IMR-90 (cell line): ENCODE measurements around the gene GZMM. TPM values are rescaled to one million over a fixed set of nuclear protein-coding genes. Genes with fewer than 3 reads are reported as not detected.
A peak's percentile ranks its signal among the peaks of the same experiment; 100 is the strongest.

Source experiments
- ATAC-seq: fragments of 200-7000 bp; cut with Tn5 transposase; 2 replicates; pipeline ENCODE4 v1.9.1; 2020; ENCODE audit warnings: low read depth, mild to moderate bottlenecking, moderate library complexity
- BruUV-seq: library from RNA; stranded (reverse); fragments of 400-500 nt; replicated peaks from 2 replicates; lab custom pipeline; 2021; lab: Mats Ljungman, UMichigan
- CTCF ChIA-PET: fragments of 300-600 bp; formaldehyde crosslinking; extraction: SDS; loops from one replicate; lab custom pipeline; 2021; ENCODE audit warnings: antibody characterized with exemption; lab: Yijun Ruan, JAX
- POLR2A ChIA-PET: fragments of 300-600 bp; sonication (Branson Sonifier 250); formaldehyde crosslinking; loops from one replicate; lab custom pipeline; 2022; ENCODE audit warnings: antibody characterized with exemption; ENCODE audit not compliant: unreplicated experiment; lab: Charles Lee
- DNase-seq: peaks from one replicate; pipeline ENCODE4 v3.0.0; 2013
- H2AFZ ChIP-seq: replicated peaks from 2 replicates; pipeline ENCODE3; 2013; ENCODE audit warnings: low read length, mild to moderate bottlenecking; ENCODE audit not compliant: poor library complexity
- H2AK5ac ChIP-seq: 2 replicates; pipeline ENCODE4 v1.6.1; 2013; ENCODE audit warnings: low read depth, low read length, inconsistent platforms
- H2AK9ac ChIP-seq: replicated peaks from 2 replicates; pipeline ENCODE3; 2013; ENCODE audit warnings: mild to moderate bottlenecking, low read depth, low read length, moderate library complexity; ENCODE audit not compliant: poor library complexity
- H2BK120ac ChIP-seq: 2 replicates; pipeline ENCODE4 v1.6.1; 2013; ENCODE audit warnings: low read depth, low read length, inconsistent platforms
- H2BK15ac ChIP-seq: 3 replicates; pipeline ENCODE4 v1.6.1; 2013; ENCODE audit warnings: low read depth, low read length, inconsistent platforms
- H2BK20ac ChIP-seq: 2 replicates; pipeline ENCODE4 v1.6.1; 2013; ENCODE audit warnings: low read depth, mild to moderate bottlenecking, inconsistent platforms, low read length, moderate library complexity
- H2BK5ac ChIP-seq: 2 replicates; pipeline ENCODE4 v1.6.1; 2013; ENCODE audit warnings: mild to moderate bottlenecking, low read depth, low read length, inconsistent platforms; ENCODE audit not compliant: poor library complexity, severe bottlenecking
- H3K14ac ChIP-seq: replicated peaks from 2 replicates; pipeline ENCODE4 v1.6.1; 2013; ENCODE audit warnings: low read depth, low read length, inconsistent platforms
- H3K18ac ChIP-seq: 2 replicates; pipeline ENCODE4 v1.6.1; 2013; ENCODE audit warnings: low read depth, low read length, control low read depth
- H3K23ac ChIP-seq: 2 replicates; pipeline ENCODE4 v1.6.1; 2013; ENCODE audit warnings: low read depth, low read length, inconsistent platforms
- H3K27ac ChIP-seq: 2 replicates; pipeline ENCODE4 v1.5.1; 2013; ENCODE audit warnings: mild to moderate bottlenecking, control low read depth, low read length; ENCODE audit not compliant: insufficient read depth
- H3K27me3 ChIP-seq: 2 replicates; pipeline ENCODE4 v1.6.1; 2013; ENCODE audit warnings: low read length; ENCODE audit not compliant: control insufficient read depth, insufficient read depth
- H3K36me3 ChIP-seq: 2 replicates; pipeline ENCODE4 v1.6.1; 2013; ENCODE audit warnings: low read length, mixed read lengths; ENCODE audit not compliant: control insufficient read depth, insufficient read depth
- H3K4ac ChIP-seq: 2 replicates; pipeline ENCODE4 v1.6.1; 2013; ENCODE audit warnings: low read depth, low read length, inconsistent platforms
- H3K4me1 ChIP-seq: 2 replicates; pipeline ENCODE4 v1.6.1; 2013; ENCODE audit warnings: low read length, mixed read lengths; ENCODE audit not compliant: control insufficient read depth, insufficient read depth
- H3K4me2 ChIP-seq: 2 replicates; pipeline ENCODE4 v1.6.1; 2013; ENCODE audit warnings: low read depth, mild to moderate bottlenecking, control low read depth, low read length, moderate library complexity
- H3K4me3 ChIP-seq: 2 replicates; pipeline ENCODE4 v1.5.1; 2013; ENCODE audit warnings: low read depth, mild to moderate bottlenecking, control low read depth, low read length, moderate library complexity; ENCODE audit not compliant: insufficient read depth
- H3K56ac ChIP-seq: 2 replicates; pipeline ENCODE4 v1.6.1; 2013; ENCODE audit warnings: low read length, inconsistent platforms; ENCODE audit not compliant: insufficient read depth; ENCODE audit errors: extremely low read depth
- H3K79me1 ChIP-seq, 2 experiments: 2 replicates each; pipeline ENCODE4 v1.6.1; 2013; ENCODE audit warnings: low read length in 2 of 2, inconsistent platforms in 1 of 2, low read depth in 1 of 2
- H3K9ac ChIP-seq: 2 replicates; pipeline ENCODE4 v1.6.1; 2013; ENCODE audit warnings: low read depth, low read length, control low read depth
- H3K9me1 ChIP-seq: 2 replicates; pipeline ENCODE4 v1.6.1; 2013; ENCODE audit warnings: low read length, inconsistent platforms; ENCODE audit not compliant: insufficient read depth
- H3K9me3 ChIP-seq: 2 replicates; pipeline ENCODE4 v1.6.1; 2013; ENCODE audit warnings: low read length; ENCODE audit not compliant: control insufficient read depth, insufficient read depth
- H4K20me1 ChIP-seq: 2 replicates; pipeline ENCODE4 v1.6.1; 2013; ENCODE audit warnings: low read length, inconsistent platforms; ENCODE audit not compliant: insufficient read depth
- H4K5ac ChIP-seq: 2 replicates; pipeline ENCODE4 v1.6.1; 2013; ENCODE audit warnings: mild to moderate bottlenecking, low read depth, low read length, control low read depth
- H4K8ac ChIP-seq, 2 experiments: 2 replicates each; pipeline ENCODE4 v1.6.1; 2013; ENCODE audit warnings: low read depth in 2 of 2, low read length in 2 of 2, control low read depth in 1 of 2, inconsistent platforms in 1 of 2
- H4K91ac ChIP-seq: 2 replicates; pipeline ENCODE4 v1.6.1; 2013; ENCODE audit warnings: low read depth, low read length, inconsistent platforms; ENCODE audit not compliant: insufficient read depth
- CEBPB ChIP-seq: IDR thresholded peaks from 2 replicates; pipeline ENCODE4 v1.6.1; 2012; ENCODE audit warnings: low read depth, low read length, improper control_type of control experiment
- FOS ChIP-seq: fragments of 150-350 bp; IDR thresholded peaks from 2 replicates; pipeline ENCODE4 v1.6.1; 2016; ENCODE audit warnings: low read depth, low read length
- POLR2A ChIP-seq: IDR thresholded peaks from 2 replicates; pipeline ENCODE4 v1.6.1; 2012; ENCODE audit warnings: mild to moderate bottlenecking, low read depth, low read length
- RAD21 ChIP-seq: IDR thresholded peaks from 2 replicates; pipeline ENCODE4 v1.6.1; 2012; ENCODE audit warnings: low read length, improper control_type of control experiment
- RFX5 ChIP-seq: IDR thresholded peaks from 2 replicates; pipeline ENCODE4 v1.8.0; 2012; ENCODE audit warnings: low read depth, mild to moderate bottlenecking, low read length, moderate library complexity
- SMC3 ChIP-seq: fragments of 150-350 bp; IDR thresholded peaks from 2 replicates; pipeline ENCODE4 v1.6.1; 2016; ENCODE audit warnings: low read depth, mild to moderate bottlenecking, antibody characterized with exemption, low read length, moderate library complexity
- WGBS, 2 experiments: methylation state at CpG; one replicate each; pipeline versions ENCODE4 v1.1.5 to v1.1.7; 2013; ENCODE audit warnings: missing lambda C conversion rate in 2 of 2; ENCODE audit not compliant: insufficient read length in 1 of 2; ENCODE audit errors: extremely low coverage in 2 of 2; 5-methylcytosine and 5-hydroxymethylcytosine counted together
- dilution Hi-C: fragments of 300-500 bp; cut with HindIII; formaldehyde crosslinking; loops from one replicate; pipeline ENCODE4 v1.14.3; 2018; ENCODE audit warnings: low sequenced_read_pairs; ENCODE audit not compliant: unreplicated experiment
- in situ Hi-C: fragments of 300-500 bp; cut with MboI; formaldehyde crosslinking; loops from 3 replicates; pipeline ENCODE4 v1.14.3; 2019; ENCODE audit warnings: low sequenced_read_pairs, inconsistent platforms, mixed read lengths
- intact Hi-C: fragments of 100-400 bp; cut with micrococcal nuclease; formaldehyde crosslinking; loops from 2 replicates; pipeline ENCODE4 v1.10.0; 2022
- polyA plus RNA-seq, 3 experiments: library from polyadenylated mRNA; depleted of rRNA; stranded (reverse); fragments of >200 nt; gene quantifications; 2 replicates each; pipeline ENCODE4 v1.2.3, GENCODE V29; 2012; ENCODE audit warnings: low replicate concordance in 1 of 3
- total RNA-seq: library from RNA; depleted of rRNA; stranded (reverse); fragments of >200 nt; gene quantifications from 2 replicates; pipeline ENCODE4 v1.2.3, GENCODE V29; 2012
- TF ChIP-seq, protein P1 (sequence below): fragments of 150-350 bp; IDR thresholded peaks from 2 replicates; pipeline ENCODE4 v1.6.1; 2017; ENCODE audit warnings: mild to moderate bottlenecking, antibody characterized with exemption, low read length, low read depth

GZMM gene
- total and polyA plus RNA-seq, 2 of the 4 experiments (the other 2 are of a cell fraction), result 0.24 TPM; not detected in 1

DNA sequence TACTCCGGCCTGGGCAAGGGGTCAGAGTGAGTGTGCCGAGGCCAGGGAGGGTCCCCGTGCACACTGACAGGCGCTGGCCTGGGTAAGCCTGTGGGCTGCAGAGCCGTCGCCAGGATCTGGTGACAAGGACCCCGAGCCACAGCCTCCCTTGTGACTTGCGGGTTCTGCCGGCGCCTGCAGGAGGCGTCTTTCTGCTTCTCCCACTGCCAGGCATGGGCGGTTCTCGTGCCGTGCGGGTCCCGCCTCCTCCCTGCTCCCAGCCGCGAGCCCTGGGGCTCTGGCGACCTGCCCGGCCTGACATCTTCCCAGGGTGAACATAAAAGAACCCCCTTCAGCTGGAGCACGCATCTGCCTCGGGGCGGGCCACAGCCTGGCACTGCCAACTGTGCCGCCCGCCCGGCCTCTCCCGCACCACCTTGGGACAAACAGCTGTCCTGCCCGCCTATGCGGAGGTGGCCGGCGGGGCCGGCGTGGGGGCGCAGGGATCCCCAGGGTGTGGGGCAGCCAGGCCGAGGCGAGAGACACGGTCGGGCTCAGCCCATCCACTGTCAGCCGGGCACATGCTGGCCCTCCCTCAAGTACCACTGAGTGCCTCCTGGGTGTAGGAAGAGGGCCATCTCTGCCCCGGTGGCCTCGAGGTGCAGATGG lies 44.4 kb downstream of the GZMM start (continued):
- TF ChIP-seq, protein P1, sequence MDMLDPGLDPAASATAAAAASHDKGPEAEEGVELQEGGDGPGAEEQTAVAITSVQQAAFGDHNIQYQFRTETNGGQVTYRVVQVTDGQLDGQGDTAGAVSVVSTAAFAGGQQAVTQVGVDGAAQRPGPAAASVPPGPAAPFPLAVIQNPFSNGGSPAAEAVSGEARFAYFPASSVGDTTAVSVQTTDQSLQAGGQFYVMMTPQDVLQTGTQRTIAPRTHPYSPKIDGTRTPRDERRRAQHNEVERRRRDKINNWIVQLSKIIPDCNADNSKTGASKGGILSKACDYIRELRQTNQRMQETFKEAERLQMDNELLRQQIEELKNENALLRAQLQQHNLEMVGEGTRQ, result 0 out of 2 replicates have a peak, but pooled peaks have one; percentile 16

DNA sequence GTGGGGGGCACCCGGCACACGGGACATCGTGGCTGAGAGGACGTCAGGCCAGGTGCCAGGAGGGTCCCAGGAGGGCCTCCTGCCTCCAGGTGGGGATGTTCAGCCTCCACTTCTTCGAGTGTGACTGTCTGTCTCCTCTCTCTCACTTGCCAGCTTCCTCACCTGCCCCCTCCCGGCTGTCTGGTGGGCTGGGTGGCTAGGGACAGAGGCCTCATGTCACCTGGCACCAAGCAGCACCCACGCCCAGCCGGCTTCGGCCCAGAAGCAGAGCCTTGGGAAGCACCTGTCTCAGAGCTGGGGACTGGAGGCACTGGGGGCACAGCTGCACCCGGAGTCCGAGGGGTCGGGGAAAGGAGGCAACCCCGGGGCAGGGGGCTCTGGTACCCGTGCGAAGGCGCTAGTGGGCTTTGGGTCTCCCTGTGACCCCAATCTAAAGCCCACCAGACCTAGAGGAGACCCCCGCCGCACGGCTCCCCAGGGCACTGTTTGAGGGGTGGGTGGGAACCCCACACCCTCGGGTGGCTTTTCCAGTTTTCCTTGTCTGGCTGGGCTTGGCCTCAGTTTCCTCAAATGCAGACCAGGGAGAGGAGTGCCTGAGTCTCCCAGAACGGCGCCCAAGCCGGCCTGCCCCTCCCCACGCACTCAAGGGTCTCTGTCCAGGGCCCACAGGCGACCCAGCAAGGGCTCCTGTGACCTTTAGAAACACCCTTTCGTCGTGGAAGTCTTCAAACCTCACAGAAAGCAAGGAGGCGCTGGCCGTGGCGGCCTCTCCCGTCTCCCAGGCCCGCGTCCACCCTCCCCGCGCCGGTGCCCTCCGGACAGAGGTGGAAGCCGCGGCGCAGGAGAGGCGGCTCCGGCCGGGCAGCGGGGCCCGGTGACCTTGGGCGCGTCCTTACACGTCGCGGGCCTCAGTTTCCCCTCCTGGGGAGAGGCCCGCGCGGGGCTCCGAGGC lies 45.2 kb downstream of the GZMM start:
- TF ChIP-seq POLR2A (no peak), RAD21 (no peak), SMC3 (no peak), RFX5 (no peak), CEBPB (no peak), FOS (no peak)
- TF ChIP-seq, protein P1, result no peak
- Histone ChIP-seq H4K91ac (no peak overlapping the region), H3K9ac (no peak overlapping the region), H2AFZ (peak overlapping the region; percentile 53), H3K4me1 (peaks cover 5% of the 10 kb centered on the region), H3K36me3 (no peaks in the 10 kb centered on the region), H3K14ac (no peak overlapping the region), H4K20me1 (peaks cover 42% of the 10 kb centered on the region), H3K9me1 (no peaks in the 10 kb centered on the region), H3K79me1 (no peaks in the 10 kb centered on the region), H3K56ac (no peak overlapping the region), H2BK5ac (no peak overlapping the region), H2AK5ac (peak overlapping the region; percentile 78; the same call in 1 of the 2 replicates), H3K18ac (no peak overlapping the region), H3K4me3 (no peak overlapping the region), H3K4me2 (no peak overlapping the region), H2BK120ac (no peak overlapping the region), H4K5ac (no peak overlapping the region), H2BK20ac (no peak overlapping the region), H2BK15ac (no peak overlapping the region), H3K4ac (no peak overlapping the region), H3K23ac (no peak overlapping the region), H2AK9ac (peak overlapping the region; percentile 35), H3K27me3 (peaks cover 20% of the 10 kb centered on the region), H4K8ac (no peak overlapping the region), H3K27ac (no peak overlapping the region), H3K9me3 (no peaks in the 10 kb centered on the region)
- peak; percentile 5; the same call in 1 of the 2 replicates for ATAC-seq
- no TSS peak for BruUV-seq
- DNase-seq, result no peak
- WGBS, 2 experiments, result 13% methylated on average over 15 of the region's 54 CpGs; no CpG with 5 or more reads in 1 of the 2 experiments
- POLR2A ChIA-PET, result no interaction called here
- in situ Hi-C loops (loop anchor here (5.0 kb wide), 1 partner anchor 143 kb away; no protein-coding TSS in a partner anchor), intact Hi-C loops (loop anchor here (2.0 kb wide), 1 partner anchor 44 kb away; the partner anchor contains the start of gene POLRMT), dilution Hi-C loops (no loop called here)
- CTCF ChIA-PET, result no interaction called here
